Endothelial cell of umbilical vein (primary cell): ENCODE results near the gene C16orf86. TPM values are rescaled to one million over a fixed set of nuclear protein-coding genes. Genes with fewer than 3 reads are reported as not detected.

ENCODE experiments used
- BruUV-seq: library from RNA; stranded (reverse); fragments of 400-500 nt; replicated peaks from 2 replicates; lab custom pipeline; 2021; lab: Mats Ljungman, UMichigan
- CTCF ChIA-PET: fragments of 300-600, 350-600 bp; sonication (Branson Sonifier 250); formaldehyde crosslinking; loops from one replicate; lab custom pipeline; 2021; ENCODE audit warnings: antibody characterized with exemption, inconsistent platforms; lab: Charles Lee
- POLR2A ChIA-PET: fragments of 300-600, 350-600 bp; sonication (Branson Sonifier 250); formaldehyde crosslinking; loops from one replicate; lab custom pipeline; 2021; ENCODE audit warnings: antibody characterized with exemption, inconsistent platforms; lab: Charles Lee
- DNase-seq: peaks from one replicate; pipeline ENCODE4 v3.0.0-alpha.2; 2011; ENCODE audit warnings: low read depth, low spot score
- FAIRE-seq: peaks from 2 replicates; lab custom pipeline; 2011; peaks lifted over from hg19 to GRCh38; lab: Jason Lieb, UNC
- H2AFZ ChIP-seq: 2 replicates; pipeline ENCODE4 v1.6.0; 2012; ENCODE audit warnings: low read depth, low read length, control low read depth, inconsistent platforms
- H3K27ac ChIP-seq: 2 replicates; pipeline ENCODE4 v1.5.1; 2011; ENCODE audit warnings: low read depth, mild to moderate bottlenecking, control low read depth, low read length, moderate library complexity; ENCODE audit not compliant: insufficient read depth
- H3K27me3 ChIP-seq, 2 experiments: 2 replicates each; pipeline versions ENCODE4 v1.6.0 to v1.6.1; 2011; ENCODE audit warnings: low read length in 2 of 2, mixed read lengths in 1 of 2; ENCODE audit not compliant: control insufficient read depth in 2 of 2, insufficient read depth in 2 of 2
- H3K36me3 ChIP-seq, 2 experiments: 2 replicates in 1 of 2; 3 replicates in 1 of 2; pipeline ENCODE4 v1.5.1; 2011; ENCODE audit warnings: low read length in 2 of 2, mild to moderate bottlenecking in 1 of 2, moderate library complexity in 1 of 2; ENCODE audit not compliant: control insufficient read depth in 2 of 2, insufficient read depth in 2 of 2; ENCODE audit errors: extremely low read depth in 1 of 2
- H3K4me1 ChIP-seq: 3 replicates; pipeline ENCODE4 v1.5.1; 2011; ENCODE audit warnings: mild to moderate bottlenecking, low read length; ENCODE audit not compliant: control insufficient read depth, insufficient read depth; ENCODE audit errors: extremely low read depth
- H3K4me2 ChIP-seq: 2 replicates; pipeline ENCODE4 v1.6.1; 2011; ENCODE audit warnings: low read length, control low read depth, mixed read lengths; ENCODE audit not compliant: insufficient read depth
- H3K4me3 ChIP-seq, 3 experiments: fragments of 200-600 bp in 1 of 3; sonication (generic), shearing (Covaris generic) in 1 of 3; replicated peaks in 1 of 3; 2 replicates each; pipeline ENCODE4 v1.5.1; 2011 to 2016; ENCODE audit warnings: control low read depth in 3 of 3, low read length in 3 of 3, mild to moderate bottlenecking in 2 of 3, inconsistent platforms in 1 of 3, low read depth in 1 of 3, moderate library complexity in 1 of 3; ENCODE audit not compliant: insufficient read depth in 1 of 3
- H3K79me2 ChIP-seq: 2 replicates; pipeline ENCODE4 v1.6.0; 2012; ENCODE audit warnings: low read length, inconsistent platforms; ENCODE audit not compliant: control insufficient read depth, insufficient read depth
- H3K9ac ChIP-seq: replicated peaks from 2 replicates; pipeline ENCODE3; 2011; ENCODE audit warnings: low read length, control low read depth; ENCODE audit not compliant: insufficient read depth; ENCODE audit errors: extremely low read depth
- H3K9me1 ChIP-seq: replicated peaks from 3 replicates; pipeline ENCODE4 v1.6.0; 2011; ENCODE audit warnings: mild to moderate bottlenecking, low read length; ENCODE audit not compliant: control insufficient read depth, insufficient read depth; ENCODE audit errors: extremely low read depth
- H3K9me3 ChIP-seq: replicated peaks from 2 replicates; pipeline ENCODE4 v1.5.1; 2012; ENCODE audit warnings: low read length, inconsistent platforms; ENCODE audit not compliant: control insufficient read depth, insufficient read depth
- H4K20me1 ChIP-seq: replicated peaks from 2 replicates; pipeline ENCODE3; 2011; ENCODE audit warnings: mild to moderate bottlenecking, low read length; ENCODE audit not compliant: control insufficient read depth, insufficient read depth; ENCODE audit errors: extremely low read depth
- EZH2 ChIP-seq: IDR thresholded peaks from 2 replicates; pipeline ENCODE4 v1.6.1; 2012; ENCODE audit warnings: borderline replicate concordance, low read depth, mild to moderate bottlenecking, moderate library complexity, low read length, inconsistent platforms; ENCODE audit not compliant: severe bottlenecking
- FOS ChIP-seq: IDR thresholded peaks from 2 replicates; pipeline ENCODE4 v1.6.1; 2011; ENCODE audit warnings: mild to moderate bottlenecking, low read length, moderate library complexity, borderline replicate concordance; ENCODE audit not compliant: insufficient read depth
- GATA2 ChIP-seq: IDR thresholded peaks from 2 replicates; pipeline ENCODE4 v1.7.0; 2011; ENCODE audit warnings: low read depth, mild to moderate bottlenecking, moderate library complexity, mixed read lengths, low read length; ENCODE audit not compliant: insufficient read length, insufficient read depth
- JUN ChIP-seq: IDR thresholded peaks from 2 replicates; pipeline ENCODE4 v1.6.1; 2011; ENCODE audit warnings: borderline replicate concordance, low read depth; ENCODE audit not compliant: insufficient read length, insufficient read depth
- MYC ChIP-seq: IDR thresholded peaks from one replicate; pipeline ENCODE4 v1.6.1; 2011; ENCODE audit warnings: mild to moderate bottlenecking, low read depth, low read length
- POLR2A ChIP-seq: IDR thresholded peaks from 2 replicates; pipeline ENCODE4 v1.6.1; 2012; ENCODE audit warnings: low read depth, mild to moderate bottlenecking, control low read depth, low read length
- POLR2AphosphoS5 ChIP-seq: IDR thresholded peaks from 2 replicates; pipeline ENCODE4 v1.6.1; 2012; ENCODE audit warnings: low read depth, mild to moderate bottlenecking, control low read depth, low read length, moderate library complexity; ENCODE audit not compliant: insufficient read depth
- dilution Hi-C: fragments of 300-500 bp; cut with MboI; formaldehyde crosslinking; loops from one replicate; pipeline ENCODE4 v1.15.0; 2019; ENCODE audit warnings: low sequenced_read_pairs; ENCODE audit not compliant: extremely low pct_ligation_motif_present
- intact Hi-C: fragments of 100-400 bp; cut with micrococcal nuclease; formaldehyde crosslinking; loops from one replicate; pipeline ENCODE4 v1.10.0; 2022
- polyA plus RNA-seq, 4 experiments: library from polyadenylated mRNA; depleted of rRNA in 3 of 4; stranded (reverse) in 3 of 4; unstranded in 1 of 4; fragments of >200 nt; gene quantifications; 2 replicates each; pipeline versions ENCODE4 v1.2.1 to v1.2.3, GENCODE V29; 2011 to 2012; ENCODE audit warnings: missing spikeins in 1 of 4
- total RNA-seq: library from RNA; stranded (reverse); gene quantifications from 2 replicates; pipeline ENCODE4 v1.2.3, GENCODE V29; 2021
- TF ChIP-seq, protein P1 (sequence below): IDR thresholded peaks from 2 replicates; pipeline ENCODE4 v1.6.1; 2011; ENCODE audit not compliant: insufficient read depth, insufficient read length
- TF ChIP-seq, protein P2 (sequence below), 2 donors: IDR thresholded peaks; 1 replicate in 1 of 2; 2 replicates in 1 of 2; pipeline ENCODE4 v1.5.1; 2011; ENCODE audit warnings: low read length in 2 of 2, mild to moderate bottlenecking in 2 of 2, moderate library complexity in 2 of 2, control low read depth in 1 of 2, inconsistent platforms in 1 of 2, low read depth in 1 of 2; ENCODE audit not compliant: insufficient read depth in 1 of 2; ENCODE audit errors: extremely low read depth in 1 of 2

The C16orf86 gene
- total and polyA plus RNA-seq, 2 donors (not counting 3 experiments of a cell fraction or from before 2014, with no cell fraction given): 0.62 to 0.98 TPM

DNA sequence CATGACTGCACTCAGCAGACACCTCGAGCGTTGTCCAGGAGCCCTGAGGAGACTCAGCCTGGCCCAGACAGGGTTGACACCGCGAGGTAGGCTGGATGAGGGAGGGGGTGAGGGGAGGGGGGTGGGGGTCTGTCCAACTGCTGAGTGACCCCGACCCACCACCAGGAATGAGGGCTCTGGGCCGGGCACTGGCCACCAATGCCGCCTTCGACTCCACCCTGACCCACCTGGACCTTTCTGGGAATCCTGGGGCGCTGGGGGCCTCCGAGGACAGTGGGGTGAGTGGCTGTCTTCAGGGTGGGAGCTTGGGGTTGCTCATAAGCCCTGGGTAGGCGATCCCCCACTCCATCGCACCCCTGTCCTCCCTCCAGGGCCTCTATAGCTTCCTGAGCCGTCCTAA, 18.9 kb upstream of the C16orf86 start:
- TF ChIP-seq GATA2 (no peak), POLR2AphosphoS5 (no peak), FOS (no peak), EZH2 (no peak), JUN (no peak), MYC (no peak), POLR2A (no peak)
- TF ChIP-seq, protein P1, sequence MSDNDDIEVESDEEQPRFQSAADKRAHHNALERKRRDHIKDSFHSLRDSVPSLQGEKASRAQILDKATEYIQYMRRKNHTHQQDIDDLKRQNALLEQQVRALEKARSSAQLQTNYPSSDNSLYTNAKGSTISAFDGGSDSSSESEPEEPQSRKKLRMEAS: no peak
- TF ChIP-seq, protein P2, sequence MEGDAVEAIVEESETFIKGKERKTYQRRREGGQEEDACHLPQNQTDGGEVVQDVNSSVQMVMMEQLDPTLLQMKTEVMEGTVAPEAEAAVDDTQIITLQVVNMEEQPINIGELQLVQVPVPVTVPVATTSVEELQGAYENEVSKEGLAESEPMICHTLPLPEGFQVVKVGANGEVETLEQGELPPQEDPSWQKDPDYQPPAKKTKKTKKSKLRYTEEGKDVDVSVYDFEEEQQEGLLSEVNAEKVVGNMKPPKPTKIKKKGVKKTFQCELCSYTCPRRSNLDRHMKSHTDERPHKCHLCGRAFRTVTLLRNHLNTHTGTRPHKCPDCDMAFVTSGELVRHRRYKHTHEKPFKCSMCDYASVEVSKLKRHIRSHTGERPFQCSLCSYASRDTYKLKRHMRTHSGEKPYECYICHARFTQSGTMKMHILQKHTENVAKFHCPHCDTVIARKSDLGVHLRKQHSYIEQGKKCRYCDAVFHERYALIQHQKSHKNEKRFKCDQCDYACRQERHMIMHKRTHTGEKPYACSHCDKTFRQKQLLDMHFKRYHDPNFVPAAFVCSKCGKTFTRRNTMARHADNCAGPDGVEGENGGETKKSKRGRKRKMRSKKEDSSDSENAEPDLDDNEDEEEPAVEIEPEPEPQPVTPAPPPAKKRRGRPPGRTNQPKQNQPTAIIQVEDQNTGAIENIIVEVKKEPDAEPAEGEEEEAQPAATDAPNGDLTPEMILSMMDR (IDR thresholded peaks at IDR 0.05; ENCODE audit: extremely low read depth in 1 of 2, insufficient read depth in 1 of 2, low read depth in 1 of 2, low read length in 2 of 2): no peak
- Histone ChIP-seq H4K20me1 (no peaks in the 10 kb centered on the region), H3K9me1 (no peaks in the 10 kb centered on the region), H3K27ac (no peak overlapping the region), H3K79me2 (no peaks in the 10 kb centered on the region), H3K4me1 (no peaks in the 10 kb centered on the region), H3K9ac (no peak overlapping the region), H3K36me3 (no peaks in the 10 kb centered on the region), H3K4me2 (no peak overlapping the region), H3K4me3 (no peak overlapping the region), H3K9me3 (no peaks in the 10 kb centered on the region), H3K27me3 (peaks cover 36% of the 10 kb centered on the region in 2 experiments), H2AFZ (no peak overlapping the region)
- dilution Hi-C loops: no loop called here
- DNase-seq (no peak), FAIRE-seq (no peak)
- POLR2A ChIA-PET: no interaction called here
- CTCF ChIA-PET: interaction anchor here (1.0 to 7.7 kb wide), 8 partner anchors 11 to 126 kb away, joined by 3 to 166 read pairs (median 4); partner anchors contain the start of genes ACD and CTCF
- intact Hi-C loops: no loop called here
- no TSS peak for BruUV-seq
